Loucy (cell line): ENCODE data around the gene SERPINE1.

ENCODE experiments used
- CTCF ChIP-seq: fragments of 200-600 bp; sonication (generic); conservative IDR thresholded peaks from 2 replicates; pipeline ENCODE4 v1.5.1; 2014; ENCODE audit warnings: mild to moderate bottlenecking, antibody characterized with exemption, low read length
- EZH2phosphoT487 ChIP-seq: fragments of 200-600 bp; IDR thresholded peaks from 2 replicates; pipeline ENCODE4 v1.6.1; 2018; ENCODE audit warnings: antibody characterized with exemption, mild to moderate bottlenecking, moderate library complexity, borderline replicate concordance

GRCh38 chr7:101179713-101180112, 52.8 kb downstream of the SERPINE1 start:
- TF ChIP-seq CTCF (no peak), EZH2phosphoT487 (no peak)
